ENCODE measurements around the gene BCAP31. TPM values are rescaled to one million over a fixed set of nuclear protein-coding genes. Genes with fewer than 3 reads are reported as not detected.

BCAP31 gene
- total RNA-seq, 4 donors from 2014 or later, result 37.6 to 113 (median 74.4) TPM

GRCh38 chrX:153657161-153657560 lies 67.0 kb downstream of the BCAP31 start:
- no peaks in the 10 kb centered on the region for H3K36me3 ChIP-seq
- no peak overlapping the region for H3K4me3 ChIP-seq
- H3K27me3 ChIP-seq, result peaks cover 11% of the 10 kb centered on the region
- in situ Hi-C loops (cut with MboI; ENCODE audit: low pct_ligation_motif_present in 1 of 4, low pct_unique_long_range_greater_than_20kb in 1 of 4, low sequenced_read_pairs in 3 of 4) (loop anchor here (10.0 to 25.0 kb wide), 3 partner anchors 95 to 695 kb away; no protein-coding TSS in a partner anchor), intact Hi-C loops (cut with DNase I; ENCODE audit: low total_unique reads) (loop anchor here (10.0 kb wide), 1 partner anchor 102 kb away; no protein-coding TSS in a partner anchor)
- no peak for DNase-seq
- no peaks in the 10 kb centered on the region for H3K9me3 ChIP-seq
- no peak for TF ChIP-seq POLR2AphosphoS5 (IDR thresholded peaks at IDR 0.05)
- no peak for TF ChIP-seq POLR2A (IDR thresholded peaks at IDR 0.05)
- no peak for TF ChIP-seq EP300 (IDR thresholded peaks at IDR 0.05; ENCODE audit: low read depth)
- TF ChIP-seq CTCF (IDR thresholded peaks at IDR 0.05), result no peak
- H3K27ac ChIP-seq, result no peak overlapping the region
- 89% methylated on average over 9 of the region's 9 CpGs; no CpG with 5 or more reads in 1 of the 2 donors for WGBS, 2 donors (ENCODE audit: low coverage in 1 of 2)
- H3K4me1 ChIP-seq, result no peaks in the 10 kb centered on the region

DNA sequence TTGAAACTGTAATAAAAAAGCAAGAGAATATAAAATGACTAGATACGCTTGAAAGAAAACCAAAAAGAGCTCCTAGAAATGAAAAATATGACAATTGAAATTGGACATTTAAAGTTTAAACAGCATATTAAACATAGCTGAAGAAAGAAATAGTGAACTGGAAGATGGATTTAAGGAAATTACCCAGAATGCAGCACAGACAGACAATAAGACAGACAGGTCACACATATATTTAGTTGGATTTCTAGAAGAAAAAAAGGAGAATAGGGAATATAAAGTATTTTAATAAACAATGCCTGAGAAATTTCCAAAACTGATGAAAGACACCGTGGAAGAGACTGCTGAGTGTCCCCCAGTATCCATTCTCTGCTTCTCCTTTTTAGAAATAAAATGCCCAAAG lies 70.6 kb downstream of the BCAP31 start:
- intact Hi-C loops (cut with DNase I; ENCODE audit: low total_unique reads) (loop anchor here (10.0 kb wide), 1 partner anchor 99 kb away; no protein-coding TSS in a partner anchor), in situ Hi-C loops (cut with MboI; ENCODE audit: low pct_ligation_motif_present in 1 of 4, low pct_unique_long_range_greater_than_20kb in 1 of 4, low sequenced_read_pairs in 3 of 4) (loop anchor here (10.0 to 25.0 kb wide), 3 partner anchors 91 to 691 kb away; no protein-coding TSS in a partner anchor)
- TF ChIP-seq EP300 (IDR thresholded peaks at IDR 0.05; ENCODE audit: low read depth) (no peak), CTCF (IDR thresholded peaks at IDR 0.05) (no peak), POLR2AphosphoS5 (IDR thresholded peaks at IDR 0.05) (no peak), POLR2A (IDR thresholded peaks at IDR 0.05) (no peak)
- 73 to 89% methylated on average over 1 to 2 of the region's 2 CpGs for WGBS, 2 donors (ENCODE audit: low coverage in 1 of 2)
- DNase-seq, result no peak
- Histone ChIP-seq H3K4me3 (no peak overlapping the region), H3K4me1 (no peaks in the 10 kb centered on the region), H3K36me3 (no peaks in the 10 kb centered on the region), H3K27ac (no peak overlapping the region), H3K9me3 (no peaks in the 10 kb centered on the region), H3K27me3 (peaks cover 9% of the 10 kb centered on the region)

- no peak for DNase-seq
- in situ Hi-C loops (cut with MboI; ENCODE audit: low pct_ligation_motif_present in 1 of 4, low pct_unique_long_range_greater_than_20kb in 1 of 4, low sequenced_read_pairs in 3 of 4) (loop anchor here (10.0 to 25.0 kb wide), 3 partner anchors 89 to 689 kb away; no protein-coding TSS in a partner anchor), intact Hi-C loops (cut with DNase I; ENCODE audit: low total_unique reads) (loop anchor here (10.0 kb wide), 1 partner anchor 97 kb away; no protein-coding TSS in a partner anchor)
- H3K36me3 ChIP-seq, result no peaks in the 10 kb centered on the region
- peaks cover 0 to 11% (median 4%) of the 10 kb centered on the region in 4 donors for H3K4me1 ChIP-seq
- H3K27me3 ChIP-seq, result peaks cover 28% of the 10 kb centered on the region
- no peaks in the 10 kb centered on the region for H3K9me3 ChIP-seq
- TF ChIP-seq POLR2A (IDR thresholded peaks at IDR 0.05) (no peak), POLR2AphosphoS5 (IDR thresholded peaks at IDR 0.05) (no peak), EP300 (IDR thresholded peaks at IDR 0.05; ENCODE audit: low read depth) (no peak), CTCF (IDR thresholded peaks at IDR 0.05) (peak in 2 of 5 experiments; percentile 10 to 12)
- no peak overlapping the region for H3K27ac ChIP-seq
- H3K4me3 ChIP-seq, result no peak overlapping the region
- WGBS, 2 donors (ENCODE audit: low coverage in 1 of 2), result 83% methylated on average over 8 of the region's 9 CpGs; no CpG with 5 or more reads in 1 of the 2 donors
Measured at GRCh38 chrX:153651540-153652079, 72.6 kb downstream of the BCAP31 start.

DNA sequence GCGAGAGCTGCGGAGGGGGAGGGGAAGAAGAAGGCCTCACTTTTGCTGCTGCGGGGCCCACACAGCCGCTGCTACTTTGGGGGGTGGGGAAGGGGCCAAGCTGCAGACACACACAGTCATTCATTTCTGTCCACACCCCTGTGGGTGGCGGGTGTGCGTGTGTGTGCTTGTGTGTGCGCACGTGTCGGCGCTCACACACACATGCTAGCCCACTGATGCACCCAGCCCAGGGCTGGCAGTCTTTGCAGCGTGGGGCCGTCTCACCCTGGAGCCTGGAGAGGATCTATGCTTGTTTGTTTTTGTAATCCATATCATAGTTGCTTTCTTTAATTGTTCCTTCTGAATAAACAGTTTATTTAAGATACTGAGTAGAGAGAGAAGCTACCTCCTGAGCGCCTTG lies 73.2 kb downstream of the BCAP31 start:
- Histone ChIP-seq H3K27ac (no peak overlapping the region), H3K36me3 (no peaks in the 10 kb centered on the region), H3K27me3 (peaks cover 35% of the 10 kb centered on the region), H3K4me3 (no peak overlapping the region), H3K9me3 (no peaks in the 10 kb centered on the region), H3K4me1 (peaks cover 0 to 11% (median 4%) of the 10 kb centered on the region in 4 donors)
- WGBS, 2 donors (ENCODE audit: low coverage in 1 of 2), result 84% methylated on average over 13 of the region's 13 CpGs; no CpG with 5 or more reads in 1 of the 2 donors
- in situ Hi-C loops (cut with MboI; ENCODE audit: low pct_ligation_motif_present in 1 of 4, low pct_unique_long_range_greater_than_20kb in 1 of 4, low sequenced_read_pairs in 3 of 4) (loop anchor here (10.0 to 25.0 kb wide), 3 partner anchors 89 to 689 kb away; no protein-coding TSS in a partner anchor), intact Hi-C loops (cut with DNase I; ENCODE audit: low total_unique reads) (loop anchor here (10.0 kb wide), 1 partner anchor 96 kb away; no protein-coding TSS in a partner anchor)
- DNase-seq, result no peak
- TF ChIP-seq POLR2AphosphoS5 (IDR thresholded peaks at IDR 0.05) (no peak), EP300 (IDR thresholded peaks at IDR 0.05; ENCODE audit: low read depth) (no peak), POLR2A (IDR thresholded peaks at IDR 0.05) (no peak), CTCF (IDR thresholded peaks at IDR 0.05) (no peak)

Data from transverse colon (tissue), 4 donors.